Astrocyte (in vitro differentiated cells and primary cell): ENCODE results near the gene MBD2.

Source experiments
- EZH2 ChIP-seq: IDR thresholded peaks from 2 replicates; pipeline ENCODE4 v1.6.1; 2012; ENCODE audit warnings: mild to moderate bottlenecking, low read length, inconsistent platforms; ENCODE audit not compliant: insufficient read depth
- TF ChIP-seq, protein P1 (sequence below): IDR thresholded peaks from 2 replicates; pipeline ENCODE4 v1.5.1; 2011; ENCODE audit warnings: low read depth, mild to moderate bottlenecking, inconsistent platforms, low read length, moderate library complexity; ENCODE audit not compliant: insufficient read depth

DNA sequence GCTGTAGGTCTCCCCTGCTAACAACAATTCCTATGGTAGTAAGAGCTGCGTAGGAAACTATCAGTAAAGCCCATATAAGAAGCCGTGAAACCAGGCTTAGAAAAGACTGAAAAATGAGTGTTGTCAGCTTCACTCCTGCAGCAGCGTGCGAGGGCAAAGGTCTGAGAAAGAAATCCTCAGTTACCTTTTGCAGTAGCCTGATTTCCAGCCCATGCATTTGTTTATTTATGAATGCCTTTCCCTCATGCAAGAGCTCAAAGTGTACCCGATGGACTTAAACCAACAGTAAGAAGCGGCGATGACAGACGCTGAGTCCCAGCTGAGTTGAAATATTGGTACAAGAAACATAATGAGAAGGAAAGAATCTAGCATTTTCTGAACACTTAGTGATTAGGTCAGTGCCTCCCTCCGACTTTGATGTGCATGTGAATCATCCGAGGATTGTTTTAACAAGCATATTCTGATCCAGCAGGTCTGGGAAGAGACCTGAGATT, 29.8 kb upstream of the MBD2 start:
- TF ChIP-seq, protein P1, sequence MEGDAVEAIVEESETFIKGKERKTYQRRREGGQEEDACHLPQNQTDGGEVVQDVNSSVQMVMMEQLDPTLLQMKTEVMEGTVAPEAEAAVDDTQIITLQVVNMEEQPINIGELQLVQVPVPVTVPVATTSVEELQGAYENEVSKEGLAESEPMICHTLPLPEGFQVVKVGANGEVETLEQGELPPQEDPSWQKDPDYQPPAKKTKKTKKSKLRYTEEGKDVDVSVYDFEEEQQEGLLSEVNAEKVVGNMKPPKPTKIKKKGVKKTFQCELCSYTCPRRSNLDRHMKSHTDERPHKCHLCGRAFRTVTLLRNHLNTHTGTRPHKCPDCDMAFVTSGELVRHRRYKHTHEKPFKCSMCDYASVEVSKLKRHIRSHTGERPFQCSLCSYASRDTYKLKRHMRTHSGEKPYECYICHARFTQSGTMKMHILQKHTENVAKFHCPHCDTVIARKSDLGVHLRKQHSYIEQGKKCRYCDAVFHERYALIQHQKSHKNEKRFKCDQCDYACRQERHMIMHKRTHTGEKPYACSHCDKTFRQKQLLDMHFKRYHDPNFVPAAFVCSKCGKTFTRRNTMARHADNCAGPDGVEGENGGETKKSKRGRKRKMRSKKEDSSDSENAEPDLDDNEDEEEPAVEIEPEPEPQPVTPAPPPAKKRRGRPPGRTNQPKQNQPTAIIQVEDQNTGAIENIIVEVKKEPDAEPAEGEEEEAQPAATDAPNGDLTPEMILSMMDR: no peak
- TF ChIP-seq EZH2: no peak
